Stimulated activated CD8-positive, alpha-beta memory T cell treated with anti-CD3 and anti-CD28 coated beads, Interleukin-15, amount 100 ng/mL, for 24 hours (primary cell): ENCODE measurements around the gene MAML2.
A peak's percentile ranks its signal among the peaks of the same experiment; 100 is the strongest.

Experiments
- DNase-seq: peaks from one replicate; pipeline ENCODE4 v3.0.0-alpha.2; 2020; ENCODE audit warnings: low read depth

Gene MAML2

GRCh38 chr11:96342961-96343711 is at the start of gene MAML2:
MAML2 (minus strand) TSS chr11:96343195; CDS start chr11:96341895, 1,300 bp downstream.
- peak; percentile 51 for DNase-seq

- DNase-seq = no peak
These were observed 48.8 kb upstream of the MAML2 start for GRCh38 chr11:96391698-96392307.

- no peak for DNase-seq
These were observed 47.4 kb upstream of the MAML2 start for GRCh38 chr11:96390488-96390792.

GRCh38 chr11:96389720-96390487 is 46.9 kb upstream of the MAML2 start, which contains the start of the genes CCDC82 and JRKL:
CCDC82 (minus strand) TSS chr11:96389912; CDS start chr11:96384747, 5,165 bp downstream.
JRKL (plus strand) TSS chr11:96390013; CDS start chr11:96390650, 637 bp downstream.
- peak; percentile 94 for DNase-seq

- no peak for DNase-seq
These were observed 46.1 kb upstream of the MAML2 start for GRCh38 chr11:96388891-96389719.

- DNase-seq = no peak
These were observed 42.2 kb upstream of the MAML2 start for GRCh38 chr11:96385187-96385586.

GRCh38 chr11:96384156-96384555 is 41.2 kb upstream of the MAML2 start:
- no peak for DNase-seq

GRCh38 chr11:96376796-96377195 is 33.8 kb upstream of the MAML2 start:
- DNase-seq = no peak

GRCh38 chr11:96373826-96374225 is 30.8 kb upstream of the MAML2 start:
- DNase-seq = no peak

GRCh38 chr11:96367342-96367741 is 24.3 kb upstream of the MAML2 start:
- no peak for DNase-seq

GRCh38 chr11:96366024-96366423 is 23.0 kb upstream of the MAML2 start:
- DNase-seq = no peak

- no peak for DNase-seq
These were observed 22.5 kb upstream of the MAML2 start for GRCh38 chr11:96365493-96365892.

GRCh38 chr11:96361778-96362177 is 18.8 kb upstream of the MAML2 start:
- DNase-seq = no peak

GRCh38 chr11:96358321-96358720 is 15.3 kb upstream of the MAML2 start:
- no peak for DNase-seq

- DNase-seq = no peak
These were observed 14.8 kb upstream of the MAML2 start for GRCh38 chr11:96357794-96358193.

GRCh38 chr11:96356848-96357247 is 13.9 kb upstream of the MAML2 start:
- no peak for DNase-seq

- DNase-seq = no peak
These were observed 708 bp downstream of the MAML2 start for GRCh38 chr11:96342014-96342960.

GRCh38 chr11:96341211-96342013 is 1.6 kb downstream of the MAML2 start:
- DNase-seq = no peak

- DNase-seq = no peak
These were observed 2.5 kb downstream of the MAML2 start for GRCh38 chr11:96340555-96340885.
